Tibial artery (tissue), 4 donors: Measurements from ENCODE around the gene RNF112.

Experiments
- DNase-seq, 2 donors: peaks; one replicate each; pipeline ENCODE4 v3.0.0-alpha.2; 2019
- H3K27ac ChIP-seq, 2 donors: fragments of 200-600 bp; sonication (generic) in 1 of 2; 1 replicate in 1 of 2; 2 replicates in 1 of 2; pipeline ENCODE4 v1.5.1; 2018 to 2019; ENCODE audit warnings: mild to moderate bottlenecking in 1 of 2
- H3K27me3 ChIP-seq, 2 donors: fragments of 200-600 bp; sonication (generic) in 1 of 2; one replicate each; pipeline versions ENCODE4 v1.5.1 to v1.6.0; 2016 to 2019
- H3K36me3 ChIP-seq, 3 donors: fragments of 200-600 bp; sonication (generic) in 2 of 3; one replicate each; pipeline ENCODE4 v1.5.1; 2016 to 2019; ENCODE audit warnings: mild to moderate bottlenecking in 2 of 3
- H3K4me1 ChIP-seq, 4 donors: fragments of 200-600 bp; sonication (generic) in 2 of 4; 1 replicate in 3 of 4; 2 replicates in 1 of 4; pipeline ENCODE4 v1.5.1; 2016 to 2019
- H3K4me3 ChIP-seq, 2 donors: fragments of 200-600 bp; sonication (generic) in 1 of 2; 1 replicate in 1 of 2; 2 replicates in 1 of 2; pipeline ENCODE4 v1.5.1; 2018 to 2019; ENCODE audit warnings: mild to moderate bottlenecking in 2 of 2
- H3K9me3 ChIP-seq, 3 donors: fragments of 200-600 bp; sonication (generic) in 1 of 3; one replicate each; pipeline ENCODE4 v1.5.1; 2016 to 2019
- CTCF ChIP-seq, 2 experiments: fragments of 200-600 bp in 1 of 2; fragments of 450-650 bp in 1 of 2; IDR thresholded peaks; one replicate each; pipeline ENCODE4 v1.5.1; 2017 to 2019; ENCODE audit warnings: antibody characterized with exemption in 2 of 2, mild to moderate bottlenecking in 1 of 2, moderate library complexity in 1 of 2
- intact Hi-C: fragments of 100-400 bp; cut with DNase I; formaldehyde crosslinking; loops from one replicate; pipeline ENCODE4 v1.15.0; 2023; ENCODE audit warnings: low total_unique reads

The RNF112 gene

GRCh38 chr17:19410091-19410490 lies 941 bp upstream of the RNF112 start:
- intact Hi-C loops = loop anchor here (10.0 kb wide), 1 partner anchor 45 kb away; the partner anchor contains the start of gene B9D1
- DNase-seq = no peak
- Histone ChIP-seq H3K9me3 (no peaks in the 10 kb centered on the region), H3K27me3 (no peaks in the 10 kb centered on the region), H3K4me1 (peaks cover 0 to 18% (median 8%) of the 10 kb centered on the region in 4 donors), H3K27ac (no peak overlapping the region), H3K36me3 (no peaks in the 10 kb centered on the region), H3K4me3 (no peak overlapping the region)
- no peak for TF ChIP-seq CTCF (IDR thresholded peaks at IDR 0.05)

- TF ChIP-seq CTCF (IDR thresholded peaks at IDR 0.05) = no peak
- Histone ChIP-seq H3K4me1 (peaks cover 0 to 18% (median 8%) of the 10 kb centered on the region in 4 donors), H3K27ac (peak overlapping the region; percentile 31 to 40), H3K27me3 (no peaks in the 10 kb centered on the region), H3K4me3 (peak overlapping the region; percentile 35 to 41), H3K9me3 (no peaks in the 10 kb centered on the region), H3K36me3 (no peaks in the 10 kb centered on the region)
- no peak for DNase-seq
- intact Hi-C loops = loop anchor here (2.0 to 10.0 kb wide), 2 partner anchors 19 to 47 kb away; partner anchors contain the start of gene B9D1
Measured at GRCh38 chr17:19411631-19412030, 599 bp downstream of the RNF112 start.

- no peaks in the 10 kb centered on the region for H3K27me3 ChIP-seq
- peaks cover 0 to 18% (median 8%) of the 10 kb centered on the region in 4 donors for H3K4me1 ChIP-seq
- no peak overlapping the region for H3K4me3 ChIP-seq
- intact Hi-C loops = loop anchor here (2.0 to 10.0 kb wide), 2 partner anchors 18 to 48 kb away; partner anchors contain the start of gene B9D1
- no peaks in the 10 kb centered on the region for H3K36me3 ChIP-seq
- TF ChIP-seq CTCF (IDR thresholded peaks at IDR 0.05) = no peak
- DNase-seq = no peak
- H3K27ac ChIP-seq = no peak overlapping the region
- H3K9me3 ChIP-seq = no peaks in the 10 kb centered on the region
Measured at GRCh38 chr17:19412510-19412909, 1.5 kb downstream of the RNF112 start.

GRCh38 chr17:19412984-19413383 lies 2.0 kb downstream of the RNF112 start:
- Histone ChIP-seq H3K36me3 (no peaks in the 10 kb centered on the region), H3K9me3 (no peaks in the 10 kb centered on the region), H3K4me1 (peaks cover 0 to 18% (median 8%) of the 10 kb centered on the region in 4 donors), H3K27ac (no peak overlapping the region), H3K27me3 (no peaks in the 10 kb centered on the region), H3K4me3 (no peak overlapping the region)
- DNase-seq = no peak
- TF ChIP-seq CTCF (IDR thresholded peaks at IDR 0.05) = no peak
- intact Hi-C loops = loop anchor here (2.0 to 10.0 kb wide), 2 partner anchors 18 to 48 kb away; partner anchors contain the start of gene B9D1

- intact Hi-C loops = loop anchor here (2.0 to 10.0 kb wide), 2 partner anchors 17 to 49 kb away; partner anchors contain the start of gene B9D1
- Histone ChIP-seq H3K27ac (no peak overlapping the region), H3K27me3 (no peaks in the 10 kb centered on the region), H3K4me3 (no peak overlapping the region), H3K36me3 (no peaks in the 10 kb centered on the region), H3K9me3 (no peaks in the 10 kb centered on the region), H3K4me1 (peaks cover 0 to 18% (median 8%) of the 10 kb centered on the region in 4 donors)
- TF ChIP-seq CTCF (IDR thresholded peaks at IDR 0.05) = no peak
- no peak for DNase-seq
Measured at GRCh38 chr17:19413761-19414160, 2.7 kb downstream of the RNF112 start.
